Fibroblast of lung (primary cell): ENCODE results near the gene ARHGEF40.
A peak's percentile ranks its signal among the peaks of the same experiment; 100 is the strongest.

Experiments
- CTCF ChIP-seq, 2 donors: IDR thresholded peaks in 1 of 2; conservative IDR thresholded peaks in 1 of 2; 1 replicate in 1 of 2; 2 replicates in 1 of 2; pipeline ENCODE4 v1.5.1; 2011 to 2012; ENCODE audit warnings: low read length in 2 of 2, control low read depth in 1 of 2, inconsistent platforms in 1 of 2, low read depth in 1 of 2, mild to moderate bottlenecking in 1 of 2
- EZH2 ChIP-seq: IDR thresholded peaks from 2 replicates; pipeline ENCODE4 v1.5.1; 2012; ENCODE audit warnings: low read length, control low read depth, mild to moderate bottlenecking; ENCODE audit errors: missing control alignments

GRCh38 chr14:21025371-21026273 lies 44.5 kb upstream of the ARHGEF40 start:
- TF ChIP-seq EZH2 (peak; percentile 53), CTCF (conservative IDR thresholded peaks at IDR 0.05 in 1 of 2, IDR thresholded peaks at IDR 0.05 in 1 of 2; ENCODE audit: low read depth in 1 of 2, low read length in 2 of 2) (no peak)
